Measurements from ENCODE around the gene NCAM2. TPM values are rescaled to one million over a fixed set of nuclear protein-coding genes. Genes with fewer than 3 reads are reported as not detected.
"Not testable (repeated sequence)": the region's sequence is repeated elsewhere in the genome, so short reads cannot be mapped to it uniquely, and the experiment has no call there.

NCAM2 gene
- total RNA-seq, 4 donors from 2014 or later, result 0.96 to 1.6 TPM; not detected in 2

- 91% methylated on average over 7 of the region's 7 CpGs; no CpG with 5 or more reads in 1 of the 2 donors for WGBS, 2 donors (ENCODE audit: low coverage in 1 of 2)
- in situ Hi-C loops (cut with MboI; ENCODE audit: low pct_ligation_motif_present in 1 of 4, low pct_unique_long_range_greater_than_20kb in 1 of 4, low sequenced_read_pairs in 3 of 4), result no loop called here
- intact Hi-C loops (cut with DNase I; ENCODE audit: low total_unique reads), result no loop called here
- Histone ChIP-seq H3K4me1 (no peaks in the 10 kb centered on the region), H3K36me3 (no peaks in the 10 kb centered on the region), H3K27me3 (no peaks in the 10 kb centered on the region), H3K9me3 (peaks cover 0 to 3% of the 10 kb centered on the region in 2 donors), H3K27ac (no peak overlapping the region), H3K4me3 (no peak overlapping the region)
- no peak for DNase-seq
- TF ChIP-seq CTCF (IDR thresholded peaks at IDR 0.05) (no peak), POLR2AphosphoS5 (IDR thresholded peaks at IDR 0.05) (no peak), EP300 (IDR thresholded peaks at IDR 0.05; ENCODE audit: low read depth) (no peak), POLR2A (IDR thresholded peaks at IDR 0.05) (no peak)
These were observed 399.3 kb downstream of the NCAM2 start for GRCh38 chr21:21397464-21397863.

DNA sequence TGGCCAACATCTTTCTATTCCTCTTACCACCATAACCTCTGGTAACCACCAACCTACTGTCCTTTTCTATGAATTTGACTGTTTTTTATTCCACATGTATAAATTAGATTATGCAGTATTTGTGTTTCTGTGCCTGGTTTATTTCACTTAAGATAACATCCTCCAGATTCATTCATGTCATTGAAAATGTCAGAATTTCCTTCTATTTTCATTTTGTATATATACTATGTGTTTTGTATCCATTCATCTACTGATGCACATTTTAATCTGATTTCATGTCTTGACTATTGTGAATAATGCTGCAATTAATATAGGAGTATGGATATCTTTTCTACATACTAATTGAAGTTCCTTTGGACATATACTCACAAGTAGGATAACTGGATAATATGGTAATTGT, 403.2 kb downstream of the NCAM2 start:
- H3K27me3 ChIP-seq, result no peaks in the 10 kb centered on the region
- intact Hi-C loops (cut with DNase I; ENCODE audit: low total_unique reads) (no loop called here), in situ Hi-C loops (cut with MboI; ENCODE audit: low pct_ligation_motif_present in 1 of 4, low pct_unique_long_range_greater_than_20kb in 1 of 4, low sequenced_read_pairs in 3 of 4) (no loop called here)
- no peak overlapping the region for H3K27ac ChIP-seq
- TF ChIP-seq EP300 (IDR thresholded peaks at IDR 0.05; ENCODE audit: low read depth), result no peak
- TF ChIP-seq POLR2A (IDR thresholded peaks at IDR 0.05), result no peak
- no peak for TF ChIP-seq POLR2AphosphoS5 (IDR thresholded peaks at IDR 0.05)
- TF ChIP-seq CTCF (IDR thresholded peaks at IDR 0.05), result no peak
- peaks cover 0 to 3% of the 10 kb centered on the region in 2 donors for H3K9me3 ChIP-seq
- no peak overlapping the region for H3K4me3 ChIP-seq
- no peaks in the 10 kb centered on the region for H3K36me3 ChIP-seq
- H3K4me1 ChIP-seq, result no peaks in the 10 kb centered on the region
- DNase-seq, result no peak

GRCh38 chr21:21402187-21402586, 404.0 kb downstream of the NCAM2 start:
- intact Hi-C loops (cut with DNase I; ENCODE audit: low total_unique reads), result not testable (repeated sequence)
- 74% methylated on average over 3 of the region's 3 CpGs for WGBS, 2 donors (ENCODE audit: low coverage in 1 of 2)

GRCh38 chr21:21404261-21404660, 406.1 kb downstream of the NCAM2 start:
- H3K4me3 ChIP-seq; H3K27me3 ChIP-seq; intact Hi-C loops (cut with DNase I; ENCODE audit: low total_unique reads); H3K36me3 ChIP-seq; H3K4me1 ChIP-seq; in situ Hi-C loops (cut with MboI; ENCODE audit: low pct_ligation_motif_present in 1 of 4, low pct_unique_long_range_greater_than_20kb in 1 of 4, low sequenced_read_pairs in 3 of 4); H3K9me3 ChIP-seq; DNase-seq; H3K27ac ChIP-seq: not testable (repeated sequence)
- 46 to 55% methylated on average over 4 to 5 of the region's 5 CpGs for WGBS, 2 donors (ENCODE audit: low coverage in 1 of 2)

More at GRCh38 chr21:21402187-21402586, 404.0 kb downstream of the NCAM2 start:
- H3K36me3 ChIP-seq; in situ Hi-C loops (cut with MboI; ENCODE audit: low pct_ligation_motif_present in 1 of 4, low pct_unique_long_range_greater_than_20kb in 1 of 4, low sequenced_read_pairs in 3 of 4); H3K27ac ChIP-seq; H3K27me3 ChIP-seq; DNase-seq; H3K9me3 ChIP-seq; H3K4me3 ChIP-seq; H3K4me1 ChIP-seq: not testable (repeated sequence)

- intact Hi-C loops (cut with DNase I; ENCODE audit: low total_unique reads), result no loop called here
- no peaks in the 10 kb centered on the region for H3K36me3 ChIP-seq
- H3K27me3 ChIP-seq, result no peaks in the 10 kb centered on the region
- H3K9me3 ChIP-seq, result peaks cover 0 to under 1% of the 10 kb centered on the region in 2 donors
- in situ Hi-C loops (cut with MboI; ENCODE audit: low pct_ligation_motif_present in 1 of 4, low pct_unique_long_range_greater_than_20kb in 1 of 4, low sequenced_read_pairs in 3 of 4), result no loop called here
- whole genome bisulfite sequencing, 2 donors (ENCODE audit: low coverage in 1 of 2), result 74 to 83% methylated on average over 3 of the region's 3 CpGs
- DNase-seq, result no peak
- H3K27ac ChIP-seq, result no peak overlapping the region
- no peaks in the 10 kb centered on the region for H3K4me1 ChIP-seq
- H3K4me3 ChIP-seq, result no peak overlapping the region
- TF ChIP-seq CTCF (IDR thresholded peaks at IDR 0.05), result no peak
- TF ChIP-seq POLR2AphosphoS5 (IDR thresholded peaks at IDR 0.05), result no peak
- TF ChIP-seq EP300 (IDR thresholded peaks at IDR 0.05; ENCODE audit: low read depth), result no peak
- TF ChIP-seq POLR2A (IDR thresholded peaks at IDR 0.05), result no peak
These were observed 408.7 kb downstream of the NCAM2 start for GRCh38 chr21:21406921-21407320.
